ENCODE data around the gene SPINT3.

DNA sequence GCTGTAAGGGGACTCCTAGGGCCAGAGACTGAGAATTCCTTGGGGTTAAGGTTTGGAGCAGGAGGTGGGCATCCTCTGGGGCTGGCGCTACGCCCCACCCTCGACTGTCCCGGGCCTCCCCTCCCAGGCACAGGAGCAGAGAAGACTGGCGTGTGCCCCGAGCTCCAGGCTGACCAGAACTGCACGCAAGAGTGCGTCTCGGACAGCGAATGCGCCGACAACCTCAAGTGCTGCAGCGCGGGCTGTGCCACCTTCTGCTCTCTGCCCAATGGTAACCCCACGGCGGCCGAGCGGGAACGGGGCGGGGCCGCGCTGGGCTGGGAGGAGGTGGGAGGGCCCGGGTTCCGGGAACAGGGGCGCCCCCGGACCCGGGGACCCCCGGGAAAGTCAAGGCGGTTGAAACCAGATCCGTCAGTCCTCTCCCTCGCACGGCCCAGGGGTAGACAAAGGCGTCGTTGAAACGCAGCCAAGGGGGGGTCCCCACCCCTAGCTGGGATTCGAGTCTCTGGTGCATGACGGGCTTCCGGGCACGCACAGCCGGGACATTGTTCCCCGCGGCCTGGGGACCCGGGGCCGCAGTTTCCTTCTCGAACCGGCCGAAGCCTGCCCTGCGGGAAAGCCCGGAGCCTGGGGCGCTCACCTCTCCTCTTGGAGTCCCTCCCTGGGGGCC, 45.0 kb downstream of the SPINT3 start:
- no peak for TF ChIP-seq CTCF (IDR thresholded peaks at IDR 0.05)
- no peak for TF ChIP-seq POLR2A (IDR thresholded peaks at IDR 0.05)

All from lower leg skin (tissue), 3 donors.